AG04449 (cell line): ENCODE results near the gene KCND2.
"Not testable (repeated sequence)": the region's sequence is repeated elsewhere in the genome, so short reads cannot be mapped to it uniquely, and the experiment has no call there.

Experiments used
- CTCF ChIA-PET: fragments of 350-600 bp; formaldehyde crosslinking; extraction: SDS; loops from one replicate; lab custom pipeline; 2021; ENCODE audit warnings: antibody characterized with exemption; lab: Yijun Ruan, JAX
- POLR2A ChIA-PET: fragments of 400-600, 350-600 bp; formaldehyde crosslinking; extraction: SDS; loops from one replicate; lab custom pipeline; 2020; ENCODE audit warnings: antibody characterized with exemption, inconsistent platforms; lab: Yijun Ruan, JAX
- DNase-seq: peaks from one replicate; pipeline ENCODE4 v3.0.0-alpha.2; 2010; ENCODE audit warnings: low read depth, low spot score
- H3K4me3 ChIP-seq: 2 replicates; pipeline ENCODE4 v1.5.1; 2011; ENCODE audit warnings: low read depth, mild to moderate bottlenecking, control low read depth, low read length
- CTCF ChIP-seq: IDR thresholded peaks from one replicate; pipeline ENCODE4 v1.5.1; 2011; ENCODE audit warnings: mild to moderate bottlenecking, moderate library complexity, low read length, control low read depth, inconsistent platforms; ENCODE audit not compliant: insufficient read depth; ENCODE audit errors: missing control alignments

Gene KCND2

GRCh38 chr7:120567204-120567603 is 294.2 kb downstream of the KCND2 start:
- ChIA-PET POLR2A (no interaction called here), CTCF (no interaction called here)
- no peak for DNase-seq
- no peak overlapping the region for H3K4me3 ChIP-seq
- TF ChIP-seq CTCF, result no peak

GRCh38 chr7:120578657-120579056 is 305.7 kb downstream of the KCND2 start:
- DNase-seq, POLR2A ChIA-PET, CTCF ChIA-PET, H3K4me3 ChIP-seq: not testable (repeated sequence)

- ChIA-PET CTCF (interaction anchor here (0.6 to 1.3 kb wide), 2 partner anchors 13 to 209 kb away, joined by 3 to 4 read pairs; no protein-coding TSS in a partner anchor), POLR2A (no interaction called here)
- H3K4me3 ChIP-seq, result no peak overlapping the region
- no peak for DNase-seq
- TF ChIP-seq CTCF, result no peak
These were observed 309.9 kb downstream of the KCND2 start for GRCh38 chr7:120582916-120583315.

- ChIA-PET POLR2A (no interaction called here), CTCF (no interaction called here)
- no peak overlapping the region for H3K4me3 ChIP-seq
- peak; percentile 75 for DNase-seq
- TF ChIP-seq CTCF, result no peak
These were observed 311.1 kb downstream of the KCND2 start for GRCh38 chr7:120583899-120584586.

- no peak for TF ChIP-seq CTCF
- H3K4me3 ChIP-seq, result no peak overlapping the region
- CTCF ChIA-PET, result no interaction called here
- no peak for DNase-seq
- POLR2A ChIA-PET, result no interaction called here
These were observed 313.6 kb downstream of the KCND2 start for GRCh38 chr7:120586571-120586970.

- H3K4me3 ChIP-seq, result no peak overlapping the region
- DNase-seq, result no peak
- ChIA-PET POLR2A (no interaction called here), CTCF (no interaction called here)
- TF ChIP-seq CTCF, result no peak
These were observed 314.3 kb downstream of the KCND2 start for GRCh38 chr7:120587243-120587642.

- H3K4me3 ChIP-seq, result no peak overlapping the region
- no peak for TF ChIP-seq CTCF
- no peak for DNase-seq
- ChIA-PET POLR2A (no interaction called here), CTCF (no interaction called here)
These were observed 315.4 kb downstream of the KCND2 start for GRCh38 chr7:120588416-120588815.
